PFSK-1 (cell line): ENCODE results near the gene USP36.

Experiments
- FOXP2 ChIP-seq: optimal IDR thresholded peaks from 2 replicates; pipeline ENCODE3; 2011; ENCODE audit warnings: borderline replicate concordance, control low read depth, inconsistent platforms; ENCODE audit not compliant: insufficient read depth; ENCODE audit errors: extremely low read length, extremely low read depth
- POLR2AphosphoS5 ChIP-seq: IDR thresholded peaks from 2 replicates; pipeline ENCODE4 v1.6.1; 2012; ENCODE audit warnings: low read depth, mild to moderate bottlenecking, control low read depth, low read length, moderate library complexity
- SIN3A ChIP-seq: IDR thresholded peaks from 2 replicates; pipeline ENCODE4 v1.6.1; 2012; ENCODE audit warnings: mild to moderate bottlenecking, low read length, moderate library complexity, borderline replicate concordance; ENCODE audit not compliant: insufficient read depth
- TAF1 ChIP-seq: IDR thresholded peaks from 2 replicates; pipeline ENCODE4 v1.6.1; 2012; ENCODE audit warnings: low read length, control low read depth, borderline replicate concordance; ENCODE audit not compliant: insufficient read depth
- TF ChIP-seq, protein P1 (sequence below), 2 experiments: IDR thresholded peaks; 2 replicates each; pipeline versions ENCODE4 v1.6.1 to v1.8.0; 2011 to 2012; ENCODE audit warnings: low read depth in 2 of 2, low read length in 2 of 2, control low read depth in 1 of 2, inconsistent platforms in 1 of 2, mild to moderate bottlenecking in 1 of 2, moderate library complexity in 1 of 2; ENCODE audit not compliant: insufficient read depth in 1 of 2

The USP36 gene

DNA sequence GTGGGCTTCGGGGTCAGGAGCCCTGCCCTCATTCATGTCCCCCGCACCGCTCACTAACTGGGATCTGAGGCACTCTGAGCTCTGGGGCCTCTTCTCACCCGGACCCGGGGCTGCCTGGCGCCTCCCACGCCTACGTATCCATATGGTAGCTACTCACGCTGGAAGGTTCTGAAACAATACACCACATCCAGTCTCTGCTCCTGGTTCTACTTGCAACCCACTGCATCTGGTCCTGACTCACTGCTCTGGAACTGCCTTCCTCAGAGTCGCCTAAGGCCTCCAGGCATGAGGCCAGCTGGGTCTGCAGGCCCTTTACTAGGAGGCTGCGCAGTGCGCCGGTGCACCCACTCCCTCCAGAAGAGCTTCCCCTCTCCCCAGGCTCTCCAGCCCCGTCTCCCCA, 18.1 kb downstream of the USP36 start:
- no peak for TF ChIP-seq POLR2AphosphoS5
- TF ChIP-seq TAF1, result no peak
- no peak for TF ChIP-seq SIN3A
- TF ChIP-seq, protein P1, sequence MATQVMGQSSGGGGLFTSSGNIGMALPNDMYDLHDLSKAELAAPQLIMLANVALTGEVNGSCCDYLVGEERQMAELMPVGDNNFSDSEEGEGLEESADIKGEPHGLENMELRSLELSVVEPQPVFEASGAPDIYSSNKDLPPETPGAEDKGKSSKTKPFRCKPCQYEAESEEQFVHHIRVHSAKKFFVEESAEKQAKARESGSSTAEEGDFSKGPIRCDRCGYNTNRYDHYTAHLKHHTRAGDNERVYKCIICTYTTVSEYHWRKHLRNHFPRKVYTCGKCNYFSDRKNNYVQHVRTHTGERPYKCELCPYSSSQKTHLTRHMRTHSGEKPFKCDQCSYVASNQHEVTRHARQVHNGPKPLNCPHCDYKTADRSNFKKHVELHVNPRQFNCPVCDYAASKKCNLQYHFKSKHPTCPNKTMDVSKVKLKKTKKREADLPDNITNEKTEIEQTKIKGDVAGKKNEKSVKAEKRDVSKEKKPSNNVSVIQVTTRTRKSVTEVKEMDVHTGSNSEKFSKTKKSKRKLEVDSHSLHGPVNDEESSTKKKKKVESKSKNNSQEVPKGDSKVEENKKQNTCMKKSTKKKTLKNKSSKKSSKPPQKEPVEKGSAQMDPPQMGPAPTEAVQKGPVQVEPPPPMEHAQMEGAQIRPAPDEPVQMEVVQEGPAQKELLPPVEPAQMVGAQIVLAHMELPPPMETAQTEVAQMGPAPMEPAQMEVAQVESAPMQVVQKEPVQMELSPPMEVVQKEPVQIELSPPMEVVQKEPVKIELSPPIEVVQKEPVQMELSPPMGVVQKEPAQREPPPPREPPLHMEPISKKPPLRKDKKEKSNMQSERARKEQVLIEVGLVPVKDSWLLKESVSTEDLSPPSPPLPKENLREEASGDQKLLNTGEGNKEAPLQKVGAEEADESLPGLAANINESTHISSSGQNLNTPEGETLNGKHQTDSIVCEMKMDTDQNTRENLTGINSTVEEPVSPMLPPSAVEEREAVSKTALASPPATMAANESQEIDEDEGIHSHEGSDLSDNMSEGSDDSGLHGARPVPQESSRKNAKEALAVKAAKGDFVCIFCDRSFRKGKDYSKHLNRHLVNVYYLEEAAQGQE (IDR thresholded peaks at IDR 0.05; ENCODE audit: insufficient read depth in 1 of 2, low read depth in 2 of 2, low read length in 2 of 2), result no peak
- TF ChIP-seq FOXP2, result peak; percentile 57

DNA sequence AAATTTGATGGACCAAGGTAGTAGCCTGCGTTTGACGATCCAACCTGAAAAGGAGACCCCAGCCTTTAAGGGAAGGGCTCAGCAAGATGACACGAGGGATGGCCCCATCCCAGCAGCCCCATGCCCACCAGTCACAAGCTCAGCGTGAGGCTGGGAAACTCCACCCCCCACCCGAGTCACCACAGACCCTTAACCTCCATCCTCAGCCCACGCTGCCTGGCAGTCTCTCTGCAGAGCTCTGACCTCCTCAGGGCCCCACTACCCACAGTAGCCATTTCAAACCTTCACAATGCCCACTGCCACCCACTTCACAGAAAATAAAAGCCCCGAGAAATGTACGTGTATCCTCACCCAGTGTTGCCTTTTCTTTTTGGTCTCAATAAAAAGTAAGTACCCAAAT, 18.7 kb downstream of the USP36 start:
- TF ChIP-seq SIN3A, result no peak

DNA sequence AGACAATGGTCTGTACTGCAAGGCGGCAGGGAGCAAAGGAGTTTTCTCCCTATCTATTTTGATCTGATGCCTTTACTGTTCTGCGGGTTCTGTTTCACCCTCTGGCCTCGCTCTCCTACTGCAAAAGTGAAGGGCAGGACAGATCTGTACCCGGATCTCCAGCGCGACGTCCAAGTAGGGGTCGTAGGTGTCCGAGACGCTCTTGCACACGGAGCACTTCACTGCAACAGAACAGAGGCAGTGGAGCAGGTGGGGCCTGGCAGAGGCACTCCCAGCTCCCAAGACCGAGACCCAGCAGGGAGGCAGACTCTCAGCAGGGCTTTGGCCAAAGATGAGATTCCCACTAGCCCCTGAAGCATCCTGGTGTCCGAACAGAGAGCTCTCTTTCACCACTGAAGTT, 19.8 kb downstream of the USP36 start:
- TF ChIP-seq POLR2AphosphoS5 (no peak), TAF1 (no peak), FOXP2 (no peak), SIN3A (no peak)
- TF ChIP-seq, protein P1 (IDR thresholded peaks at IDR 0.05; ENCODE audit: insufficient read depth in 1 of 2, low read depth in 2 of 2, low read length in 2 of 2), result no peak

DNA sequence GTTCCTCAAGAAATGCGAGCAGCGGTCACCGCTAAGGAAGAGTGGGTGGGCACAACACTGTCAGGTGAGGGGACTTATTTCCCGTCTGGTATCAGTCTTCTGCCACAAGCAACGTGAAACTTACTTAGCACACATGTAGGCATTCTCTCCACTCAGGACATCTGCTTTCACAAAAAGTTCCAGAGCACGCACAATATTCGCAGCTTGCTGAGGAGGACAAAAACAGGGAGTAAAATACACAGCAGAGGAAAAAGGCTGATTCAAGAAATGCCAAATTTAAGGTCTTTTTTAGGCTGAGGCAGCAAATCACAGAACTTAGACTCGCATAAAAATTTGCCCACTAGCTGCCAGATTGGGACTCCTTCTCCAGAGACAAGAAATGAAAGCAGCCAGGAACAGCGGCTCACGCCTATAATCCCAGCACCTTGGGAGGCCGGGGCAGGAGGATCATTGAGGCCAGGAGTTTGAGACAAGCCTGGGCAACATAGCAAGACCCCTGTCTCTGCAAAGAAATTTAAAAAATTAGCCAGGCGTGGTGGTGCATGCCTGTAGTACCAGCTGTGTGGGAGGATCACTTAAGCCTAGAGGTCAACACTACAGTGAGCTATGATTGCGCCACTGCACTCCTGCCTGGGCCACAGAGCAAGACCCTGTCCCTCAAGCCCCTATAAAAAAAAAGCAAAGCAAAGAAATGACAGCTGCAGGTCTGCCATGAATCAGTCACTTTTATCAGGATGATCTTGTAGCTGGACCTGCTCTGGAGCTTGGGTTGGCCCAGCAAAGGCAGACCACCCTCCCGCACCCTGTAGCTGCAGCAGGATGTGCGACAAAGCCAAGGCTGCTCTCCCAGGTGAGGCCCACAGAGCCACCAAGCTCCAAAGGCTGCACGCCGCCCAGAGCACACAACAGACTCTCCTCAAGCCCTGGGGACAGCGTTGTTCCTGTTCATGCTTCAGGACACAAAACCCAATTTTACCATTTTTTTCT, 20.5 kb downstream of the USP36 start:
- no peak for TF ChIP-seq FOXP2
- TF ChIP-seq POLR2AphosphoS5, result no peak
- TF ChIP-seq, protein P1 (IDR thresholded peaks at IDR 0.05; ENCODE audit: insufficient read depth in 1 of 2, low read depth in 2 of 2, low read length in 2 of 2), result no peak
- no peak for TF ChIP-seq TAF1
- TF ChIP-seq SIN3A, result no peak

DNA sequence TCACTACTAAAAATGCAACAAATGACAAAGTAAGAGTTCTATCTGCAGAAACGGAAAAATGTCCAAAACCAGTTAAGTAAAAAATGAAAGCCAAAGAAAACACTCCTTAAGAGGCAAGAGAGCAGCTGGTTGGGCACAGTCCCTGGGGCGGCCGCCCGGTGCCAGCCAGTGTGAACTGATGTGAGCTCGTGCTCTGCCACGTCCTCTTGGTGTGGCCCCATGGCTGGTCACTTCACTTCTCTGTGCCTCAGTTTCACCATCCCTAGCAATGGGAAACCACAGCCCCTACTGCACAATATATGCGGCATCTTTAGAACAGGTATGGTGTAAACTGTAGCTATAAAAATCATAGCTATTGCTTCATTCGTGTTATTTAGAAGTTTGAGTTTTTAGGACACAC, 21.2 kb downstream of the USP36 start:
- TF ChIP-seq SIN3A, result no peak
- TF ChIP-seq POLR2AphosphoS5, result no peak
- TF ChIP-seq, protein P1 (IDR thresholded peaks at IDR 0.05; ENCODE audit: insufficient read depth in 1 of 2, low read depth in 2 of 2, low read length in 2 of 2), result no peak
- TF ChIP-seq TAF1, result no peak
- no peak for TF ChIP-seq FOXP2
